PC-3 (cell line): ENCODE results near the gene SULF2. TPM values are rescaled to one million over a fixed set of nuclear protein-coding genes. Genes with fewer than 3 reads are reported as not detected.

ENCODE experiments used
- ATAC-seq: fragments of 200-7000 bp; cut with Tn5 transposase; 2 replicates; pipeline ENCODE4 v1.9.1; 2020; ENCODE audit warnings: mild to moderate bottlenecking, moderate library complexity
- BruUV-seq: library from RNA; stranded (reverse); fragments of 400-500 nt; replicated peaks from 2 replicates; lab custom pipeline; 2021; lab: Mats Ljungman, UMichigan
- CTCF ChIA-PET: fragments of 300-600 bp; sonication (Branson Sonifier 250); formaldehyde crosslinking; loops from one replicate; lab custom pipeline; 2022; ENCODE audit warnings: antibody characterized with exemption; lab: Charles Lee
- POLR2A ChIA-PET: fragments of 300-600 bp; sonication (Branson Sonifier 250); formaldehyde crosslinking; loops from one replicate; lab custom pipeline; 2022; ENCODE audit warnings: antibody characterized with exemption; ENCODE audit not compliant: unreplicated experiment; lab: Charles Lee
- DNase-seq: peaks from one replicate; pipeline ENCODE4 v3.0.0-alpha.2; 2015
- H2AFZ ChIP-seq: fragments of 300-600 bp; sonication (generic); 2 replicates; pipeline ENCODE4 v1.6.0; 2016; ENCODE audit warnings: antibody characterized with exemption, low read length
- H3F3A ChIP-seq: fragments of 300-600 bp; sonication (generic); one replicate; pipeline ENCODE4 v1.6.0; 2017; ENCODE audit warnings: antibody characterized with exemption, low read length, control low read depth, mild to moderate bottlenecking; ENCODE audit not compliant: unreplicated experiment
- H3K27ac ChIP-seq: fragments of 300-600 bp; sonication (generic); 2 replicates; pipeline ENCODE4 v1.5.1; 2016; ENCODE audit warnings: mild to moderate bottlenecking, low read length
- H3K27me3 ChIP-seq: fragments of 300-600 bp; sonication (generic); 2 replicates; pipeline ENCODE4 v1.6.1; 2016; ENCODE audit warnings: low read length, mixed read lengths
- H3K36me3 ChIP-seq: fragments of 300-600 bp; sonication (generic); 2 replicates; pipeline ENCODE4 v1.6.1; 2016; ENCODE audit warnings: low read depth, mixed run types, low read length, mixed read lengths
- H3K4me1 ChIP-seq: fragments of 300-600 bp; sonication (generic); 2 replicates; pipeline ENCODE4 v1.5.1; 2016; ENCODE audit warnings: low read length; ENCODE audit not compliant: insufficient read depth
- H3K4me2 ChIP-seq: fragments of 300-600 bp; sonication (generic); 2 replicates; pipeline ENCODE4 v1.6.0; 2016; ENCODE audit warnings: low read length
- H3K4me3 ChIP-seq: fragments of 300-600 bp; sonication (generic); 2 replicates; pipeline ENCODE4 v1.5.1; 2016; ENCODE audit warnings: mild to moderate bottlenecking, low read length, mixed read lengths
- H3K79me2 ChIP-seq: fragments of 300-600 bp; sonication (generic); 2 replicates; pipeline ENCODE4 v1.6.1; 2017; ENCODE audit warnings: low read length, mixed read lengths
- H3K9ac ChIP-seq: fragments of 300-600 bp; sonication (generic); 2 replicates; pipeline ENCODE4 v1.6.0; 2016; ENCODE audit warnings: mild to moderate bottlenecking, low read length
- H3K9me2 ChIP-seq: fragments of 300-600 bp; sonication (generic); replicated peaks from 2 replicates; pipeline ENCODE4 v1.6.1; 2016; ENCODE audit warnings: mixed run types, low read length, mixed read lengths
- H3K9me3 ChIP-seq: fragments of 300-600 bp; sonication (generic); 2 replicates; pipeline ENCODE4 v1.6.1; 2016; ENCODE audit warnings: low read length, mixed read lengths
- H4K20me1 ChIP-seq: fragments of 300-600 bp; sonication (generic); 2 replicates; pipeline ENCODE4 v1.6.1; 2016; ENCODE audit warnings: low read length, mixed read lengths
- CTCF ChIP-seq: fragments of 300-600 bp; sonication (generic); conservative IDR thresholded peaks from 2 replicates; pipeline ENCODE4 v1.5.1; 2017; ENCODE audit warnings: antibody characterized with exemption, low read depth, mild to moderate bottlenecking, low read length
- EZH2 ChIP-seq: fragments of 300-600 bp; sonication (generic); IDR thresholded peaks from one replicate; pipeline ENCODE4 v1.6.1; 2017; ENCODE audit warnings: antibody characterized with exemption, mild to moderate bottlenecking, low read length; ENCODE audit not compliant: unreplicated experiment
- EZH2phosphoT487 ChIP-seq: fragments of 300-600 bp; sonication (generic); IDR thresholded peaks from 2 replicates; pipeline ENCODE4 v1.6.1; 2018; ENCODE audit warnings: mild to moderate bottlenecking, antibody characterized with exemption, low read length, borderline replicate concordance
- intact Hi-C: fragments of 100-400 bp; cut with micrococcal nuclease; formaldehyde crosslinking; loops from 2 replicates; pipeline ENCODE4 v1.9.0; 2023
- total RNA-seq: library from RNA; depleted of rRNA; stranded (reverse); fragments of >200 nt; gene quantifications from 2 replicates; pipeline ENCODE4 v1.2.3, GENCODE V29; 2014

The SULF2 gene
- total RNA-seq, 1 experiment from 2014 or later: 340 TPM

- POLR2A ChIA-PET: no interaction called here
- intact Hi-C loops: loop anchor here (10.0 kb wide), 1 partner anchor 109 kb away; no protein-coding TSS in a partner anchor
- CTCF ChIA-PET: no interaction called here
Observed at GRCh38 chr20:47815866-47816265, 30.6 kb upstream of the SULF2 start.

GRCh38 chr20:47815416-47815806 lies 30.1 kb upstream of the SULF2 start:
- Histone ChIP-seq H3K9ac (no peak overlapping the region), H3K4me3 (no peak overlapping the region), H3K79me2 (0 out of 2 replicates have a peak, but pooled peaks cover 4% of the 10 kb centered on the region), H3K36me3 (no peaks in the 10 kb centered on the region), H3K4me2 (no peak overlapping the region), H3K4me1 (peaks cover 61% of the 10 kb centered on the region), H3K9me3 (no peaks in the 10 kb centered on the region), H4K20me1 (no peaks in the 10 kb centered on the region), H3K9me2 (no peaks in the 10 kb centered on the region), H2AFZ (no peak overlapping the region), H3K27ac (no peak overlapping the region), H3F3A (peaks cover 10% of the 10 kb centered on the region), H3K27me3 (no peaks in the 10 kb centered on the region)
- BruUV-seq: no TSS peak
- TF ChIP-seq EZH2: no peak
- no peak for TF ChIP-seq CTCF
- TF ChIP-seq EZH2phosphoT487: no peak
- ATAC-seq: no peak
- POLR2A ChIA-PET: interaction anchor here (0.7 kb wide), 1 partner anchor 823 kb away, joined by 3 read pairs; no protein-coding TSS in a partner anchor
- intact Hi-C loops: loop anchor here (10.0 kb wide), 1 partner anchor 109 kb away; no protein-coding TSS in a partner anchor
- CTCF ChIA-PET: interaction anchor here (0.6 kb wide), 1 partner anchor 33 kb away, joined by 4 read pairs; no protein-coding TSS in a partner anchor
- no peak for DNase-seq

More at GRCh38 chr20:47815866-47816265, 30.6 kb upstream of the SULF2 start:
- no TSS peak for BruUV-seq
- no peak overlapping the region for H3K4me2 ChIP-seq
- no peaks in the 10 kb centered on the region for H4K20me1 ChIP-seq
- H3K36me3 ChIP-seq: no peaks in the 10 kb centered on the region
- no peak overlapping the region for H3K4me3 ChIP-seq
- H3K4me1 ChIP-seq: peaks cover 57% of the 10 kb centered on the region
- no peak overlapping the region for H3K9ac ChIP-seq
- no peaks in the 10 kb centered on the region for H3K9me3 ChIP-seq
- DNase-seq: no peak
- H3K27me3 ChIP-seq: no peaks in the 10 kb centered on the region
- no peaks in the 10 kb centered on the region for H3K9me2 ChIP-seq
- H3K27ac ChIP-seq: no peak overlapping the region
- H3F3A ChIP-seq: peaks cover 10% of the 10 kb centered on the region
- no peak for TF ChIP-seq EZH2phosphoT487
- no peak for TF ChIP-seq CTCF
- no peak for TF ChIP-seq EZH2
- H3K79me2 ChIP-seq: no peaks in the 10 kb centered on the region
- no peak overlapping the region for H2AFZ ChIP-seq
- ATAC-seq: no peak
